HG03378 (cell line): ENCODE measurements around the gene FSHB.
A peak's percentile ranks its signal among the peaks of the same experiment; 100 is the strongest.
"Not testable (repeated sequence)": the region's sequence is repeated elsewhere in the genome, so short reads cannot be mapped to it uniquely, and the experiment has no call there.

Source experiments
- ATAC-seq: cut with Tn5 transposase; IDR thresholded peaks from one replicate; pipeline ENCODE4 v1.9.1; 2021; ENCODE audit warnings: mild to moderate bottlenecking, moderate library complexity; ENCODE audit not compliant: unreplicated experiment

Gene FSHB

GRCh38 chr11:30261821-30262220, 31.0 kb downstream of the FSHB start:
- ATAC-seq: no peak

GRCh38 chr11:30268638-30269037, 37.8 kb downstream of the FSHB start:
- ATAC-seq: not testable (repeated sequence)

GRCh38 chr11:30270671-30271070, 39.9 kb downstream of the FSHB start:
- no peak for ATAC-seq

- no peak for ATAC-seq
Measured at GRCh38 chr11:30277176-30277575, 46.4 kb downstream of the FSHB start.

GRCh38 chr11:30279796-30280195, 49.0 kb downstream of the FSHB start:
- no peak for ATAC-seq

GRCh38 chr11:30281476-30282288, 50.9 kb downstream of the FSHB start:
- peak; percentile 25 for ATAC-seq

- peak; percentile 94 for ATAC-seq
Measured at GRCh38 chr11:30282289-30282631, 51.4 kb downstream of the FSHB start.
